Measurements from ENCODE around the gene MAJIN.

DNA sequence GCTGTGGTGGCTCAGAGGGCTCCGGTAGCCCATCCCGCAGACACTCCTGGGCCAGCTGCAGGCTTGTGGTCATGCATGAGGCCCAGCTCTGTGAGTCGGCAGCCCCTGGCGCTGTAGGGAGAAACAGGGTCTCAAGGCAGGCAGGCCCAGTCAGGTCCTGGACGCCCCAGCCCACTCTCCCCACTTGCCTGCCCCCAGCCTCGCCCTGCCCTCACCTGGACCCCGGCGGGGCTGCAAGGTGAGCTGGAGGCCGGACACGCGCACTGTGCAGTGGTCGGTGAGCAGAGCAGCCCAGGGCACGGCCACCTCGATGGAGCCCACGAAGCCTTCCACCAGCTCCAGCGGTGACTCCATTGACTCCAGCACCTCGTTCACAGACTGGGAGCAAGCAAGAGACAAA lies 57.8 kb downstream of the MAJIN start:
- TF ChIP-seq, protein P1, sequence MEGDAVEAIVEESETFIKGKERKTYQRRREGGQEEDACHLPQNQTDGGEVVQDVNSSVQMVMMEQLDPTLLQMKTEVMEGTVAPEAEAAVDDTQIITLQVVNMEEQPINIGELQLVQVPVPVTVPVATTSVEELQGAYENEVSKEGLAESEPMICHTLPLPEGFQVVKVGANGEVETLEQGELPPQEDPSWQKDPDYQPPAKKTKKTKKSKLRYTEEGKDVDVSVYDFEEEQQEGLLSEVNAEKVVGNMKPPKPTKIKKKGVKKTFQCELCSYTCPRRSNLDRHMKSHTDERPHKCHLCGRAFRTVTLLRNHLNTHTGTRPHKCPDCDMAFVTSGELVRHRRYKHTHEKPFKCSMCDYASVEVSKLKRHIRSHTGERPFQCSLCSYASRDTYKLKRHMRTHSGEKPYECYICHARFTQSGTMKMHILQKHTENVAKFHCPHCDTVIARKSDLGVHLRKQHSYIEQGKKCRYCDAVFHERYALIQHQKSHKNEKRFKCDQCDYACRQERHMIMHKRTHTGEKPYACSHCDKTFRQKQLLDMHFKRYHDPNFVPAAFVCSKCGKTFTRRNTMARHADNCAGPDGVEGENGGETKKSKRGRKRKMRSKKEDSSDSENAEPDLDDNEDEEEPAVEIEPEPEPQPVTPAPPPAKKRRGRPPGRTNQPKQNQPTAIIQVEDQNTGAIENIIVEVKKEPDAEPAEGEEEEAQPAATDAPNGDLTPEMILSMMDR (IDR thresholded peaks at IDR 0.05; ENCODE audit: insufficient read depth, low read length, poor library complexity, severe bottlenecking) = no peak
- no peak for TF ChIP-seq EZH2phosphoT487 (conservative IDR thresholded peaks at IDR 0.05; ENCODE audit: low read length)
